SKM-1 treated with dmso at 0.1 percent for 144 hours (cell line): ENCODE measurements around the gene FBXO48.
A peak's percentile ranks its signal among the peaks of the same experiment; 100 is the strongest.

ENCODE experiments used
- DNase-seq: peaks from one replicate; lab custom pipeline; 2025; ENCODE audit not compliant: unreplicated experiment; lab: John Stamatoyannopoulos, UW

The FBXO48 gene

DNA sequence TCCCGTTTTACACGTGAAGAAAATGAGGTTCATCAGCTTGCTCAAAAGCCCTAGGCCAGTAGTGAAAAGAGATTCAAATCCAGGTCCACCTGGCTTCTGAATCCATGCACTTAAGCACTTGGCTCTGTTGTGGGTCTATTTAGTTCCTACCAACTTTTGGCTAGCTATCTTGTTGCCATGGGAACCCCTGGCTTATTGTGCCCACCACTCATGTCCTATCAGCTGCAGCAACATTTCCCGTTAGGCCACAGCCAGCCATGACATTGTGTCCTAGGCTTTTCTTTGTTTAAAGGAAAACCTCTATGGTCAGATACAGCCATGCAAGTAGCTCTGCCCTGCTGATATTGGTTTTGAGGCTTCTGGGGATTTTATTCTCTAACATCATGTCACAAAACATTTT, 52.2 kb downstream of the FBXO48 start:
- no peak for DNase-seq

DNA sequence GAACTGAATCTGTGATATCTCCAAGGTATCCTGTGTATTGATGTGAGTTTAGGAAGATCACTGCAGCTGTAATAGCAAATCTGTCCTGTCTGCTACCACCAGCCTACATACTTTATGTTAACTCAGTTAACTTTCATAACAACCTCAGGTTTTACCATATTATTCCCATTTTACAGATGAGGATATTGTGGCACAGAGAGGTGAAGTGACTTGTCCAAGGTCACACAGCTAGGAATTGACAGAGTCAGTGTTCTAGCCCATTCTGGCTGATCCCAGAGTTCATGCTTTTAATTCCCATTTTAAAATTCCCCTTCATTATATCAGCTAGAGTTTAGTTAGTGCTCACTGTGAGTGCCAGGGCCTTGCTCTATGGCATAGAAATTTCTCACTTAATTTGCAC, 52.6 kb downstream of the FBXO48 start:
- DNase-seq, result no peak

DNA sequence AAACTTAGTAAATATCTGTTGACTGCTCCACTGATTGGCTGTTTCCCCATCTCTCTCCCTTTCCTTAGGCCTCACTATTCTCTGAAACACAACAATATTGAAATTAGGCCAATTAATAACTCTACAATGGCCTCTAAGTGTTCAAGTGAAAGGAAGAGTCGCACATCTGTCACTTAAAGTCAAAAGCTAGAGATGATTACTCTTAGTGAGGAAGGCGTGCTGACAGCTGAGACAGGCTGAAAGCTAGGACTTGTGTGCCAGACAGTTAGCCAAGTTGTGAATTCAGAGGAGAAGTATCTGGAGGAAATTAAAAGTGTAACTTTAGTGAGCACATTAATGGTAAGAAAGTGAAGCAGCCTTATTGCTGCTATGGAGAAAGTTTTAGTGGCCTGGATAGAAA, 53.6 kb downstream of the FBXO48 start:
- no peak for DNase-seq

DNA sequence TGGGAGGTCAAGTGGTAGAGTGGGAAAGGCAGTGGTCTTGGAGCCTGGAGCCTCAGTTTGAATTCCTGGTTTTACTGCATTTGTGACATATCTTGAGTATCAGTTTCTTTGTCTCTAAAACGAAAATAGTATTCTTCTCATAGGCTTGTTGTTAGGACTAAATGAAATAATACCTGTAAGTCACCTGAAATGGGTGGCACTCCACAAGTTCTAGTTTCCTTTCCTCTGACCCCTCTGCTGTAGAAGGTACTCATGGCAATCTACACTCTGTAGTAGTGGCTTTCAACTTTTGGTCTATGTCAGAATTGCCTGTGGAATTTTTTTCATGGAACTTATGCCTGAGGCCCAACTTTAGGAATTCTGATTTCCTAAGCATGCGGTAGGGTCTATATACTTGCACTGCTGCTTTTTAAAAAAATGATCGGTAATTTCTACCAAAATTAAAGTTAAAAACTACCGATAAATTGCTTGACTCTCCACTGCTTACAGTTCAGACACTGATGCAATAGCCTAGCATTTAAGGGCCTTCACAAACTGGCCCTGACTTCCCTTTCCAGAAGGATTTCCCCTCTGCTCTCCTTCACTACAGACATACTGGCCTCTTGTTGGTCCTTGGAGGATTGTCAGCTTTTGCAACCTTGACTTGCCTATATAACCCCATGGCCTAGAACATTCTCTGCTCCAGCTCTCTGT, 54.8 kb downstream of the FBXO48 start:
- peak; percentile 69 for DNase-seq

DNA sequence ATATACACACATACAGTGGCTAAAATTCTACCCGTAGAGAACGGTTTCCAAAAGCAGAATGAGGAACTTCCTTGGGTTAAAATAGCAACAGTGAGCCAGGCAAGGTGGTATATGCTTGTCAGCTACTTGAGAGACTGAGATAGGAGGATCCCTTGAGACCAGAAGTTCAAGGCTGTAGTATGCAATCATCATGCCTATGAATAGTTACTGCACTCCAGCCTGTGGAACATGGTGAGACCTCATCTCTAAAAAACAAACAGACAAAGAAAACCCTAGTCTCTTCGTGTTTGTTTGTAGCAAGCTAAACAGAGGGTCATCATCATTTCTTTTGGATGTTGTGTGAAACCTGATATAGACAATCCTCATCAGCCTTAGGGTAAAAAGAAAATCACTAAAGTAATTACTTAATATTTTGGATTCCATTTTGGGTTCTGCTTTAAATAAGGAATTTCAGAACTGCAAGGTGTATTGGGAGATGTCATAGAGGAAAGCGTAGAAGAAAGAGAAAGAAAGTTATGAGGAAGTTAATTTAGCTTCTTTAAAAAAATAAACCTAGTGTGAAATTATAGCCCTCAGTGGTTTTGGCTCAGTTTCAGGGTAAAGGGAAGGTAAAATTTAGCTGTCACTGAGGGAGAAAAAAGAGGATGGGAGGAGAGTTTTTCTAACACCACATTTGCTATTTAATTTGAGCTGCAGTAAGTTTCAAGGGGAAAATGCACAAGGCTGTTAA, 55.5 kb downstream of the FBXO48 start:
- peak; percentile 76 for DNase-seq
